Fibroblast of lung (primary cell): ENCODE data around the gene CIAO3.

Source experiments
- EZH2 ChIP-seq: IDR thresholded peaks from 2 replicates; pipeline ENCODE4 v1.5.1; 2012; ENCODE audit warnings: low read length, control low read depth, mild to moderate bottlenecking; ENCODE audit errors: missing control alignments
- TF ChIP-seq, protein P1 (sequence below), 2 donors: IDR thresholded peaks in 1 of 2; conservative IDR thresholded peaks in 1 of 2; 1 replicate in 1 of 2; 2 replicates in 1 of 2; pipeline ENCODE4 v1.5.1; 2011 to 2012; ENCODE audit warnings: low read length in 2 of 2, control low read depth in 1 of 2, inconsistent platforms in 1 of 2, low read depth in 1 of 2, mild to moderate bottlenecking in 1 of 2

DNA sequence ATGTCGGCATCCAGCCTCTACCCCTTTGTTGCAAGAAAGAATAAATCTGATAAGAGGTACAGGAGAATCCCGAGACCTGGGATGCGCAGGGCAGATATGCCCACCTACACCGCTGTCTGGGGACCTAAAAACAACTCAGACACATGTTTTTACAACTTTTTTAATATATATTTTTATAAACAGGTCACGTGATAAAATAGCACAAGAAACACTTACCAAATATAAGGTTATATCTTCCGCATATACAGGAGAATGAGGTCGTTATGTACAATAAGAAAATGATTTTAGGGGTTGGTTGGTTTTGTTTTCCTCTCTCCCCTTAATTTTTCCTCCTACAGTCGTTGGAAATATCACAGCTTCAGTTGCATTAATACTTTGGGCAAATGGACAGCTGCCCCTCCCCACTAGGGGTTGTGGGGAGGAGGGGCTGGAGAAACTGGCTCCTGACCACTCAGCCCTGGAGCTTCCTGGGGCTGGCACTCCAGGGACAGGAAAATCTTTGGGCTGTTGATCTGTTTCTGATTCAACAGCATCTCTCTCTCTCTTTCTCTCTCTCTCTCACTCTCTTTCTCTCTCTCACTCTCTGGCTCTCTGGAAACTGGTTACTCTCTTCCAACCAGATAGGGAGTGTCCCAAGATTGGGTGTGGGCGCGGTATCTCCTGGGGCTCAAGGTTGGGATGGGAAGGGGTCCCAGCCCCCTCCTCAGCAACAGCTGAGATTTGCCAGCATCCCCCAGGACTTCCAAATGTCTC, 48.3 kb downstream of the CIAO3 start:
- TF ChIP-seq, protein P1, sequence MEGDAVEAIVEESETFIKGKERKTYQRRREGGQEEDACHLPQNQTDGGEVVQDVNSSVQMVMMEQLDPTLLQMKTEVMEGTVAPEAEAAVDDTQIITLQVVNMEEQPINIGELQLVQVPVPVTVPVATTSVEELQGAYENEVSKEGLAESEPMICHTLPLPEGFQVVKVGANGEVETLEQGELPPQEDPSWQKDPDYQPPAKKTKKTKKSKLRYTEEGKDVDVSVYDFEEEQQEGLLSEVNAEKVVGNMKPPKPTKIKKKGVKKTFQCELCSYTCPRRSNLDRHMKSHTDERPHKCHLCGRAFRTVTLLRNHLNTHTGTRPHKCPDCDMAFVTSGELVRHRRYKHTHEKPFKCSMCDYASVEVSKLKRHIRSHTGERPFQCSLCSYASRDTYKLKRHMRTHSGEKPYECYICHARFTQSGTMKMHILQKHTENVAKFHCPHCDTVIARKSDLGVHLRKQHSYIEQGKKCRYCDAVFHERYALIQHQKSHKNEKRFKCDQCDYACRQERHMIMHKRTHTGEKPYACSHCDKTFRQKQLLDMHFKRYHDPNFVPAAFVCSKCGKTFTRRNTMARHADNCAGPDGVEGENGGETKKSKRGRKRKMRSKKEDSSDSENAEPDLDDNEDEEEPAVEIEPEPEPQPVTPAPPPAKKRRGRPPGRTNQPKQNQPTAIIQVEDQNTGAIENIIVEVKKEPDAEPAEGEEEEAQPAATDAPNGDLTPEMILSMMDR (conservative IDR thresholded peaks at IDR 0.05 in 1 of 2, IDR thresholded peaks at IDR 0.05 in 1 of 2; ENCODE audit: low read depth in 1 of 2, low read length in 2 of 2) = no peak
- TF ChIP-seq EZH2 = peak; percentile 55
